ENCODE measurements around the gene HDAC6.

HDAC6 gene

GRCh38 chrX:48831136-48831908 lies 29.5 kb downstream of the HDAC6 start:
- no peak for TF ChIP-seq CTCF (IDR thresholded peaks at IDR 0.05; ENCODE audit: low read depth, low read length, missing control alignments)
- DNase-seq (ENCODE audit: low read depth) = no peak
- H3K4me3 ChIP-seq (ENCODE audit: low read depth, low read length) = no peak overlapping the region

- H3K4me3 ChIP-seq (ENCODE audit: low read depth, low read length) = no peak overlapping the region
- DNase-seq (ENCODE audit: low read depth) = no peak
- no peak for TF ChIP-seq CTCF (IDR thresholded peaks at IDR 0.05; ENCODE audit: low read depth, low read length, missing control alignments)
Measured at GRCh38 chrX:48831909-48832291, 30.0 kb downstream of the HDAC6 start.

GRCh38 chrX:48833542-48834138 lies 31.8 kb downstream of the HDAC6 start:
- DNase-seq (ENCODE audit: low read depth) = no peak
- TF ChIP-seq CTCF (IDR thresholded peaks at IDR 0.05; ENCODE audit: low read depth, low read length, missing control alignments) = no peak
- H3K4me3 ChIP-seq (ENCODE audit: low read depth, low read length) = no peak overlapping the region

- no peak for TF ChIP-seq CTCF (IDR thresholded peaks at IDR 0.05; ENCODE audit: low read depth, low read length, missing control alignments)
- no peak overlapping the region for H3K4me3 ChIP-seq (ENCODE audit: low read depth, low read length)
- DNase-seq (ENCODE audit: low read depth) = no peak
Measured at GRCh38 chrX:48834383-48834709, 32.5 kb downstream of the HDAC6 start.

GRCh38 chrX:48835524-48836329 lies 33.9 kb downstream of the HDAC6 start, which contains the start of gene PCSK1N:
Gene PCSK1N, minus strand, starts transcription at chrX:48835610. Its CDS starts 78 bp downstream, at chrX:48835532.
- DNase-seq (ENCODE audit: low read depth) = no peak
- H3K4me3 ChIP-seq (ENCODE audit: low read depth, low read length) = no peak within 1 kb of the TSS; the same call in 1 of the 2 replicates

GRCh38 chrX:48839686-48840085 lies 37.8 kb downstream of the HDAC6 start:
- DNase-seq (ENCODE audit: low read depth) = no peak
- no peak for TF ChIP-seq CTCF (IDR thresholded peaks at IDR 0.05; ENCODE audit: low read depth, low read length, missing control alignments)
- no peak overlapping the region for H3K4me3 ChIP-seq (ENCODE audit: low read depth, low read length)

More at GRCh38 chrX:48835524-48836329, 33.9 kb downstream of the HDAC6 start, which contains the start of gene PCSK1N:
- no peak for TF ChIP-seq CTCF (IDR thresholded peaks at IDR 0.05; ENCODE audit: low read depth, low read length, missing control alignments)

Measured in GM12864 (cell line).